Measurements from ENCODE around the gene TCTN1. TPM values are rescaled to one million over a fixed set of nuclear protein-coding genes. Genes with fewer than 3 reads are reported as not detected.
"Not testable (repeated sequence)": the region's sequence is repeated elsewhere in the genome, so short reads cannot be mapped to it uniquely, and the experiment has no call there.

TCTN1 gene
- total RNA-seq, 1 experiment from 2014 or later: 27.0 TPM

- H3K27ac ChIP-seq (ENCODE audit: low read depth, low read length): no peak overlapping the region
- no peak overlapping the region for H3K4me2 ChIP-seq (ENCODE audit: low read length)
- no peaks in the 10 kb centered on the region for H3K36me3 ChIP-seq (ENCODE audit: control insufficient read depth in 1 of 2, insufficient read depth in 2 of 2, low read length in 2 of 2)
- POLR2A ChIA-PET: no interaction called here
- ATAC-seq: no peak
- no peaks in the 10 kb centered on the region for H4K20me1 ChIP-seq (ENCODE audit: insufficient read depth)
- no peak overlapping the region for H2AFZ ChIP-seq (ENCODE audit: low read depth, low read length, poor library complexity, severe bottlenecking)
- RAD21 ChIA-PET (ENCODE audit: low non-redundant PET in 1 of 2, low total read pairs in 2 of 2, uncharacterized antibody in 2 of 2, unreplicated experiment in 2 of 2): no interaction called here
- no TSS peak for BruUV-seq (replicated peaks)
- H3K27me3 ChIP-seq (ENCODE audit: insufficient read depth, low read length): no peaks in the 10 kb centered on the region
- CTCF ChIA-PET: interaction anchor here (1.3 kb wide), 1 partner anchor 123 kb away, joined by 3 read pairs; the partner anchor contains the start of gene FAM216A
- H3K9ac ChIP-seq (ENCODE audit: low read length): no peak overlapping the region
- intact Hi-C loops (cut with micrococcal nuclease): no loop called here
- DNase-seq (ENCODE audit: low read depth, low spot score): no peak
- no peaks in the 10 kb centered on the region for H3K79me2 ChIP-seq (ENCODE audit: insufficient read depth, low read length)
- TF ChIP-seq SP1 (IDR thresholded peaks at IDR 0.05; ENCODE audit: low read depth) (no peak), ZFX (IDR thresholded peaks at IDR 0.05) (no peak), CBX3 (IDR thresholded peaks at IDR 0.05; ENCODE audit: low read depth) (no peak), ZBTB33 (IDR thresholded peaks at IDR 0.05; ENCODE audit: extremely low read depth, insufficient replicate concordance, low read length) (no peak), MAX (IDR thresholded peaks at IDR 0.05) (no peak), TCF7L2 (IDR thresholded peaks at IDR 0.05; ENCODE audit: borderline replicate concordance, extremely low read depth, insufficient read depth, insufficient read length) (no peak), RAD21 (IDR thresholded peaks at IDR 0.05; ENCODE audit: low read depth) (no peak), FOSL1 (IDR thresholded peaks at IDR 0.05; ENCODE audit: low read depth) (no peak), POLR2A (IDR thresholded peaks at IDR 0.05; ENCODE audit: borderline replicate concordance, extremely low read depth, insufficient read depth, insufficient read length) (no peak), ZNF274 (IDR thresholded peaks at IDR 0.05; ENCODE audit: low read depth, low read length) (no peak), JUND (IDR thresholded peaks at IDR 0.05) (no peak), REST (IDR thresholded peaks at IDR 0.05; ENCODE audit: low read depth) (no peak), EGR1 (IDR thresholded peaks at IDR 0.05; ENCODE audit: low read depth) (no peak), POLR2AphosphoS5 (IDR thresholded peaks at IDR 0.05; ENCODE audit: low read depth, low read length) (no peak), EZH2phosphoT487 (IDR thresholded peaks at IDR 0.05; ENCODE audit: borderline replicate concordance) (no peak), YY1 (IDR thresholded peaks at IDR 0.05; ENCODE audit: extremely low read depth, insufficient replicate concordance, low read depth, low read length) (no peak)
- H3K4me1 ChIP-seq (ENCODE audit: control insufficient read depth in 1 of 2, insufficient read depth in 2 of 2, low read length in 2 of 2): no peaks in the 10 kb centered on the region
- no peaks in the 10 kb centered on the region for H3K9me3 ChIP-seq (ENCODE audit: control insufficient read depth in 1 of 2, insufficient read depth in 1 of 2, low read depth in 1 of 2, low read length in 2 of 2)
- no peaks in the 10 kb centered on the region for H3K9me2 ChIP-seq (ENCODE audit: insufficient read depth)
- no peak overlapping the region for H3K4me3 ChIP-seq (replicated peaks in 1 of 2; ENCODE audit: low read depth in 1 of 2, low read length in 2 of 2)
Measured at GRCh38 chr12:110592078-110592477, 21.9 kb upstream of the TCTN1 start.

GRCh38 chr12:110592919-110593318, 21.0 kb upstream of the TCTN1 start:
- intact Hi-C loops (cut with micrococcal nuclease): not testable (repeated sequence)

More at GRCh38 chr12:110592919-110593318, 21.0 kb upstream of the TCTN1 start:
- H3K27me3 ChIP-seq (ENCODE audit: insufficient read depth, low read length); H3K27ac ChIP-seq (ENCODE audit: low read depth, low read length); H3K9ac ChIP-seq (ENCODE audit: low read length); H3K79me2 ChIP-seq (ENCODE audit: insufficient read depth, low read length); H3K9me2 ChIP-seq (ENCODE audit: insufficient read depth); POLR2A ChIA-PET; H3K4me2 ChIP-seq (ENCODE audit: low read length); RAD21 ChIA-PET (ENCODE audit: low non-redundant PET in 1 of 2, low total read pairs in 2 of 2, uncharacterized antibody in 2 of 2, unreplicated experiment in 2 of 2); H4K20me1 ChIP-seq (ENCODE audit: insufficient read depth); H3K4me3 ChIP-seq (replicated peaks in 1 of 2; ENCODE audit: low read depth in 1 of 2, low read length in 2 of 2); H3K4me1 ChIP-seq (ENCODE audit: control insufficient read depth in 1 of 2, insufficient read depth in 2 of 2, low read length in 2 of 2); BruUV-seq (replicated peaks); DNase-seq (ENCODE audit: low read depth, low spot score); H3K36me3 ChIP-seq (ENCODE audit: control insufficient read depth in 1 of 2, insufficient read depth in 2 of 2, low read length in 2 of 2); H3K9me3 ChIP-seq (ENCODE audit: control insufficient read depth in 1 of 2, insufficient read depth in 1 of 2, low read depth in 1 of 2, low read length in 2 of 2); H2AFZ ChIP-seq (ENCODE audit: low read depth, low read length, poor library complexity, severe bottlenecking); ATAC-seq: not testable (repeated sequence)
- CTCF ChIA-PET: interaction anchor here (1.3 kb wide), 1 partner anchor 124 kb away, joined by 5 read pairs; the partner anchor contains the start of gene FAM216A

Data from HCT116 (cell line).